Stomach (tissue), 9 donors: ENCODE measurements around the gene COL27A1. TPM values are rescaled to one million over a fixed set of nuclear protein-coding genes. Genes with fewer than 3 reads are reported as not detected.

ENCODE experiments used
- DNase-seq, 2 donors: peaks; one replicate each; pipeline versions ENCODE4 v3.0.0 to v3.0.0-alpha.2; 2013 to 2019
- H3K27ac ChIP-seq, 5 donors: fragments of 200-600 bp in 4 of 5; sonication (generic) in 4 of 5; one replicate each; pipeline ENCODE4 v1.5.1; 2013 to 2019; ENCODE audit warnings: mild to moderate bottlenecking in 1 of 5, moderate library complexity in 1 of 5
- H3K27me3 ChIP-seq, 3 donors: fragments of 200-600 bp; sonication (generic); one replicate each; pipeline ENCODE4 v1.5.1; 2017 to 2019; ENCODE audit warnings: mixed run types in 1 of 3
- H3K36me3 ChIP-seq, 4 donors: fragments of 200-600 bp; sonication (generic); 1 replicate in 3 of 4; 2 replicates in 1 of 4; pipeline ENCODE4 v1.5.1; 2016 to 2019
- H3K4me1 ChIP-seq, 4 donors: fragments of 200-600 bp; sonication (generic); one replicate each; pipeline ENCODE4 v1.5.1; 2016 to 2019
- H3K4me3 ChIP-seq, 4 donors: fragments of 200-600 bp; sonication (generic) in 3 of 4; one replicate each; pipeline ENCODE4 v1.5.1; 2016 to 2019; ENCODE audit warnings: mild to moderate bottlenecking in 1 of 4
- H3K9me3 ChIP-seq, 4 donors: fragments of 200-600 bp; sonication (generic); one replicate each; pipeline ENCODE4 v1.5.1; 2016 to 2019
- CTCF ChIP-seq, 7 experiments: fragments of 450-650 bp in 4 of 7; fragments of 200-600 bp in 3 of 7; sonication (generic) in 3 of 7; IDR thresholded peaks; one replicate each; pipeline ENCODE4 v1.5.1; 2016 to 2019; ENCODE audit warnings: antibody characterized with exemption in 7 of 7, control low read depth in 2 of 7, mild to moderate bottlenecking in 1 of 7
- EP300 ChIP-seq: sonication (generic); formaldehyde crosslinking; IDR thresholded peaks from one replicate; pipeline ENCODE4 v1.6.1; 2017; ENCODE audit warnings: antibody characterized with exemption
- POLR2A ChIP-seq, 4 donors: fragments of 450-650 bp; IDR thresholded peaks; one replicate each; pipeline ENCODE4 v1.6.1; 2016; ENCODE audit warnings: antibody characterized with exemption in 4 of 4, control low read depth in 2 of 4, mild to moderate bottlenecking in 1 of 4, moderate library complexity in 1 of 4
- POLR2AphosphoS5 ChIP-seq, 3 donors: sonication (generic); formaldehyde crosslinking; IDR thresholded peaks; one replicate each; pipeline ENCODE4 v1.6.1; 2016; ENCODE audit warnings: antibody characterized with exemption in 3 of 3
- WGBS, 5 donors: extraction: QIAGEN DNeasy Blood & Tissue Kit in 3 of 5; methylation state at CpG; one replicate each; pipeline versions ENCODE4 v1.1.5 to v1.1.7; 2013 to 2018; 5-methylcytosine and 5-hydroxymethylcytosine counted together
- intact Hi-C: fragments of 100-400 bp; cut with DNase I; formaldehyde crosslinking; loops from one replicate; pipeline ENCODE4 v1.15.1; 2023; ENCODE audit warnings: low total_unique reads
- polyA plus RNA-seq, 3 donors: library from polyadenylated mRNA; stranded (reverse); fragments of 200-250 nt; gene quantifications; one replicate each; pipeline ENCODE4 v1.2.3, GENCODE V29; 2013
- total RNA-seq, 5 donors: library from RNA; depleted of rRNA; stranded (reverse); fragments of >200 nt; gene quantifications; one replicate each; pipeline versions ENCODE4 v1.1.0 to v1.2.3, GENCODE V29; 2014 to 2016
- donor health status: healthy with polysubstance abuse.
- donor health status: Bipolar disorder and iron deficiency.
- donor health status: healthy.

Gene COL27A1
- total and polyA plus RNA-seq, 8 donors, result 2.9 to 26.3 (median 8.2) TPM

DNA sequence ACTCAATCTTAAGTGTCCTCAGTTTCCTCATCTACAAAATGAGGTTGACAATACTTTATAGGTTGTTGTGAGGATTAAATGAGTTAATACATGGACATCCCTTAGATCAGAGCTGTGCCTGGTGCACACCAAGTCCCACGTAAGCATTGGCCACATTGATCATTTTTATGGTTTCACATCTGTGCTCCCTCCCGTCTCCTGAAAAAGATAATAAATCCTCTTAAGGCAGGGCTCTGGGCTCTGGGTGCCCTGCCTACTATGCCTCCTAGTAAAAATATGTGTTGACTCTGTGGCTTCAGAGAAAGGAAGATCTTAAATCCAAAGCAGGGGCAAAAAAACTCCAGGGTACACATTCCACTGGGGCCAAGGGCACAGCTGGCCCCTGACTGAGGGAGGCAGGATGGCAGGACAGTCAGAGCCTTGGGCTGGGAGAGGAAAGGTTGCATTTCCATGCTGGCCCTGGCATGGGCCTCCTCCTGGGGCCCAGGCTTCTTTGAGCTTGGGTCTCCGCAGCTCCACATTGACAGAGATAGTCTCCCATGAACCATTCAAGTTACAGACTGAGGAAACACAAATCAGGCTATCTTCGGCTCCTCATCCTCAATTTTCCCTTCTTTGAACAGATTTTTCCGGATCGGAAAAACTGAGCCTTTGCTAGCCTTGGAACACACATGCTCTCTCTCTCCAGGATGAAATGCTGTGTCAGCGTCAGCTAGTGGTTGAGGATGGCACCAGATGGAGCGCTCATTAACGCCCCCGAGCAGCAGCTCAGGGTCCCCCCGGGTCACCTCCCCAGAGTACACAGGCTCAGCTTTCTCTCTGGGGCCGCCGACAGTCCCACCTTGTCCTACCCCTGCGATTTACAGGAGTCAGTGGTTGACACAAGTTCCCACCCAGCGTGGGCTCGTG lies 33.9 kb upstream of the COL27A1 start:
- 86 to 90% (median 87%) methylated on average over 15 to 16 of the region's 16 CpGs for WGBS, 5 donors

DNA sequence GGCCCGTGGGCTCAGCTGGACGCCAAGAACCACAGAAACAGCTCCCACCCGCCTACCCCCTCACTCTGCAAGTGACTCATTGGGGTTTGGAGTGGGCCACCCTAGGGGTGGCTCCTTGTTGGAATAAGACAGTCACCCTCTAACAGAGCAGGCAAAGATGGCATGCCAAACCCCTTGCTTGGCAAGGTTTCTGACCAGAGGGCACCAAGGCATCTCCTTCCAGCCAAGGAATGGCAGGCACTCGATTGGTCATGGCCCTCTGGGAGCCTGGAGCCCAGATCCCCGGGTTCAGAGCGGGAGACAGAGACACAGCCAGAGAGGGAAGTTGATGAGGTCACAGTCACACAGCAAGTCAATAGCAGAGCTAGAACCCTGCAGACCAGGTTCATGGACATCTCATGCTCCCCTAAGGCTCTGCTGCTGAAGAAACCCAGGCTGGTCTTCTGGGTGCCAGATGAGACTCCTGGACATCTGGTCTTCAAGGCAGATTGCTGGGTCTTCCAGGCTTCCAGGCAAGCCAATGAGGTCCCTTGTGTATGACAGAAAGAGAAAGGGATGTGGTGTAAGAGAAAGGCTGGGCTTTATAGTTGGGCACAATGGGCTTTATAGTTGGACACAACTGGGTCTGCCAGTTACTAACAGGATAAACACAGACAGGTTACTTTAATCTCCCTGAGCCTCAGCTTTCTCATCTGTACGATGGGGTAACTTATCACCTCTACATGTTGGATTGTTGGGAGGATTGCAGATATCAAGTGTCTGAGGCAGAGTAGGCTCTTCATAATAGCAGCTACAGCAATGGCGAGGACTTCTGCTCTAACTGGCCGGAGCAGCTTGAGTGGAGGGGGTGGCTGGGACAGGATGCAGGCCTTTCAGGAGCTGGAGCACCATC lies 33.0 kb upstream of the COL27A1 start:
- DNase-seq, result no peak
- intact Hi-C loops, result no loop called here

More for the DNA sequence above, 33.9 kb upstream of the COL27A1 start:
- H3K27me3 ChIP-seq, result peaks cover 0 to 25% (median 0%) of the 10 kb centered on the region in 3 donors
- no peak for DNase-seq
- no peak overlapping the region for H3K27ac ChIP-seq
- intact Hi-C loops, result no loop called here
- H3K4me3 ChIP-seq, result no peak overlapping the region
- H3K4me1 ChIP-seq, result peaks cover 15 to 45% (median 23%) of the 10 kb centered on the region in 4 donors
- H3K36me3 ChIP-seq, result no peaks in the 10 kb centered on the region
- TF ChIP-seq EP300, result no peak
- no peak for TF ChIP-seq POLR2AphosphoS5 (IDR thresholded peaks at IDR 0.05)
- no peak for TF ChIP-seq POLR2A (IDR thresholded peaks at IDR 0.05)
- no peak for TF ChIP-seq CTCF (IDR thresholded peaks at IDR 0.05)
- no peaks in the 10 kb centered on the region for H3K9me3 ChIP-seq

GRCh38 chr9:114123031-114123977 lies 32.0 kb upstream of the COL27A1 start:
- no peak overlapping the region for H3K27ac ChIP-seq
- DNase-seq, result no peak
- intact Hi-C loops, result no loop called here
- H3K9me3 ChIP-seq, result peaks cover 0 to 13% (median 12%) of the 10 kb centered on the region in 4 donors
- H3K4me1 ChIP-seq, result peaks cover 11 to 35% (median 20%) of the 10 kb centered on the region in 4 donors
- no peaks in the 10 kb centered on the region for H3K36me3 ChIP-seq
- no peak overlapping the region for H3K4me3 ChIP-seq
- TF ChIP-seq CTCF (IDR thresholded peaks at IDR 0.05) (no peak), EP300 (no peak), POLR2AphosphoS5 (IDR thresholded peaks at IDR 0.05) (no peak), POLR2A (IDR thresholded peaks at IDR 0.05) (no peak)
- H3K27me3 ChIP-seq, result peaks cover 0 to 11% (median 0%) of the 10 kb centered on the region in 3 donors
- 50 to 77% (median 63%) methylated on average over 8 to 9 of the region's 9 CpGs for WGBS, 5 donors

More for the DNA sequence above, 33.0 kb upstream of the COL27A1 start:
- Histone ChIP-seq H3K9me3 (peaks cover 0 to 6% (median 3%) of the 10 kb centered on the region in 4 donors), H3K4me1 (peaks cover 15 to 44% (median 23%) of the 10 kb centered on the region in 4 donors), H3K27me3 (peaks cover 0 to 21% (median 0%) of the 10 kb centered on the region in 3 donors), H3K27ac (no peak overlapping the region), H3K4me3 (no peak overlapping the region), H3K36me3 (no peaks in the 10 kb centered on the region)
- WGBS, 5 donors, result 77 to 90% (median 86%) methylated on average over 8 to 9 of the region's 9 CpGs
- no peak for TF ChIP-seq CTCF (IDR thresholded peaks at IDR 0.05)
- no peak for TF ChIP-seq POLR2A (IDR thresholded peaks at IDR 0.05)
- no peak for TF ChIP-seq EP300
- TF ChIP-seq POLR2AphosphoS5 (IDR thresholded peaks at IDR 0.05), result no peak
